ENCODE measurements around the gene STARD3.

DNA sequence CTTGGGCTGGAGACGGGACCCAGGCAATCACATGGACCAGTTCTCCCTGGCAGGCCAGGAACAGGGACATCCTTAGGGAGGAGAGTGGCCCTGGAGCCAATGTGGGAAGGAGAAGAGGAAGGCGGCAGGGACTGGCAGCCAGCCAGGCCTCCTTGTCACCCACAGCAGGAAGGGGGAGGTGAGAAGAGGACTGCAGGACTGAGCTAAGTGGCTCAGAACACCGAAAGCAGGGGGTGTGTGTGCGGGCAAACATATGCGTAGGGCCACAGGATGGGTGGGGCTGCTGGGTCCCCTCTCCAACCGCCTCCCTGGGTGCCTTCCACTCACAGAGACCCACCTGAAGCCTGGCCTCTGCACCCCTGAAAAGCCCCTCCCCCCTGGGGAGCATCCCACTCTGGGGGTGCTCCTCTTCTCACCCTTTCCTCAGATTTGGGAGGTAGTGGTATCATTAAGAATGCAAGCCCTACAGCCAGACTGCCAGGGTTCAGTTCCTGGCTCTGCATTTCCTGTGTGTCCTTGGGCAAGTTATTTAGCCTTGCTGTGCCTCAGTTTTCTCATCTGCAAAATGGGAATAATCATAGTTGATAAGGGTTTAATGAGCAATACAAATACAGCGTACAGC, 39.4 kb downstream of the STARD3 start:
- TF ChIP-seq POLR2AphosphoS5 (IDR thresholded peaks at IDR 0.05) (no peak), EP300 (IDR thresholded peaks at IDR 0.05) (no peak), POLR2A (IDR thresholded peaks at IDR 0.05) (no peak)
- TF ChIP-seq, protein P1, sequence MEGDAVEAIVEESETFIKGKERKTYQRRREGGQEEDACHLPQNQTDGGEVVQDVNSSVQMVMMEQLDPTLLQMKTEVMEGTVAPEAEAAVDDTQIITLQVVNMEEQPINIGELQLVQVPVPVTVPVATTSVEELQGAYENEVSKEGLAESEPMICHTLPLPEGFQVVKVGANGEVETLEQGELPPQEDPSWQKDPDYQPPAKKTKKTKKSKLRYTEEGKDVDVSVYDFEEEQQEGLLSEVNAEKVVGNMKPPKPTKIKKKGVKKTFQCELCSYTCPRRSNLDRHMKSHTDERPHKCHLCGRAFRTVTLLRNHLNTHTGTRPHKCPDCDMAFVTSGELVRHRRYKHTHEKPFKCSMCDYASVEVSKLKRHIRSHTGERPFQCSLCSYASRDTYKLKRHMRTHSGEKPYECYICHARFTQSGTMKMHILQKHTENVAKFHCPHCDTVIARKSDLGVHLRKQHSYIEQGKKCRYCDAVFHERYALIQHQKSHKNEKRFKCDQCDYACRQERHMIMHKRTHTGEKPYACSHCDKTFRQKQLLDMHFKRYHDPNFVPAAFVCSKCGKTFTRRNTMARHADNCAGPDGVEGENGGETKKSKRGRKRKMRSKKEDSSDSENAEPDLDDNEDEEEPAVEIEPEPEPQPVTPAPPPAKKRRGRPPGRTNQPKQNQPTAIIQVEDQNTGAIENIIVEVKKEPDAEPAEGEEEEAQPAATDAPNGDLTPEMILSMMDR (IDR thresholded peaks at IDR 0.05), result no peak
